ENCODE results near the gene GOLGA7B.

GRCh38 chr10:97831259-97831658 is 18.4 kb upstream of the GOLGA7B start:
- no peak for TF ChIP-seq POLR2A (IDR thresholded peaks at IDR 0.05)
- TF ChIP-seq CTCF (IDR thresholded peaks at IDR 0.05): no peak

Measured in transverse colon (tissue), 3 donors.